Transverse colon (tissue), 4 donors: ENCODE results near the gene ZNF79. TPM values are rescaled to one million over a fixed set of nuclear protein-coding genes. Genes with fewer than 3 reads are reported as not detected.

ENCODE experiments used
- DNase-seq: peaks from one replicate; pipeline ENCODE4 v3.0.0-alpha.2; 2019
- H3K27ac ChIP-seq, 4 donors: fragments of 200-600 bp; sonication (generic); 2 replicates each; pipeline ENCODE4 v1.5.1; 2016 to 2018; ENCODE audit warnings: inconsistent platforms in 4 of 4
- H3K27me3 ChIP-seq: fragments of 200-600 bp; sonication (generic); 2 replicates; pipeline ENCODE4 v1.5.1; 2017; ENCODE audit warnings: inconsistent platforms
- H3K36me3 ChIP-seq, 4 donors: fragments of 200-600 bp; sonication (generic); 2 replicates each; pipeline ENCODE4 v1.5.1; 2017 to 2019; ENCODE audit warnings: inconsistent platforms in 4 of 4
- H3K4me1 ChIP-seq, 4 donors: fragments of 200-600 bp; sonication (generic); 2 replicates each; pipeline ENCODE4 v1.5.1; 2017 to 2020; ENCODE audit warnings: inconsistent platforms in 4 of 4
- H3K4me3 ChIP-seq, 4 donors: fragments of 200-600 bp; sonication (generic); 1 replicate in 1 of 4; 2 replicates in 3 of 4; pipeline versions ENCODE4 v1.5.1 to v1.6.1; 2017 to 2019; ENCODE audit warnings: inconsistent platforms in 4 of 4
- H3K9me3 ChIP-seq, 2 donors: fragments of 200-600 bp; sonication (generic); 2 replicates each; pipeline ENCODE4 v1.5.1; 2017 to 2019; ENCODE audit warnings: inconsistent platforms in 2 of 2
- EP300 ChIP-seq: sonication (generic); formaldehyde crosslinking; IDR thresholded peaks from one replicate; pipeline ENCODE4 v1.6.1; 2017; ENCODE audit warnings: antibody characterized with exemption, low read depth
- POLR2A ChIP-seq: fragments of 450-650 bp; IDR thresholded peaks from one replicate; pipeline ENCODE4 v1.6.1; 2016; ENCODE audit warnings: antibody characterized with exemption, mild to moderate bottlenecking, moderate library complexity
- POLR2AphosphoS5 ChIP-seq, 3 donors: sonication (generic); formaldehyde crosslinking; IDR thresholded peaks; one replicate each; pipeline ENCODE4 v1.6.1; 2016; ENCODE audit warnings: antibody characterized with exemption in 3 of 3
- WGBS, 2 donors: methylation state at CpG; one replicate each; pipeline ENCODE4 v1.1.5; 2018; ENCODE audit warnings: low coverage in 1 of 2; 5-methylcytosine and 5-hydroxymethylcytosine counted together
- in situ Hi-C, 4 donors: fragments of 200-750 bp; cut with MboI; loops; one replicate each; pipeline versions ENCODE4 v1.15.0 to v1.15.1; 2017; ENCODE audit warnings: low sequenced_read_pairs in 3 of 4, low pct_ligation_motif_present in 1 of 4, low pct_unique_long_range_greater_than_20kb in 1 of 4
- intact Hi-C: fragments of 100-400 bp; cut with DNase I; formaldehyde crosslinking; loops from one replicate; pipeline ENCODE4 v1.15.1; 2023; ENCODE audit warnings: low total_unique reads
- total RNA-seq, 4 donors: library from RNA; depleted of rRNA; stranded (reverse); fragments of >200 nt; gene quantifications; one replicate each; pipeline ENCODE4 v1.1.0, GENCODE V29; 2016
- TF ChIP-seq, protein P1 (sequence below), 5 experiments: fragments of 200-600 bp in 3 of 5; fragments of 450-650 bp in 2 of 5; sonication (generic) in 3 of 5; IDR thresholded peaks; 1 replicate in 2 of 5; 2 replicates in 3 of 5; pipeline ENCODE4 v1.5.1; 2016 to 2017; ENCODE audit warnings: antibody characterized with exemption in 5 of 5, inconsistent platforms in 3 of 5, mild to moderate bottlenecking in 2 of 5, moderate library complexity in 1 of 5

ZNF79 gene
- total RNA-seq, 4 donors from 2014 or later: 9.4 to 12.3 (median 11.3) TPM

DNA sequence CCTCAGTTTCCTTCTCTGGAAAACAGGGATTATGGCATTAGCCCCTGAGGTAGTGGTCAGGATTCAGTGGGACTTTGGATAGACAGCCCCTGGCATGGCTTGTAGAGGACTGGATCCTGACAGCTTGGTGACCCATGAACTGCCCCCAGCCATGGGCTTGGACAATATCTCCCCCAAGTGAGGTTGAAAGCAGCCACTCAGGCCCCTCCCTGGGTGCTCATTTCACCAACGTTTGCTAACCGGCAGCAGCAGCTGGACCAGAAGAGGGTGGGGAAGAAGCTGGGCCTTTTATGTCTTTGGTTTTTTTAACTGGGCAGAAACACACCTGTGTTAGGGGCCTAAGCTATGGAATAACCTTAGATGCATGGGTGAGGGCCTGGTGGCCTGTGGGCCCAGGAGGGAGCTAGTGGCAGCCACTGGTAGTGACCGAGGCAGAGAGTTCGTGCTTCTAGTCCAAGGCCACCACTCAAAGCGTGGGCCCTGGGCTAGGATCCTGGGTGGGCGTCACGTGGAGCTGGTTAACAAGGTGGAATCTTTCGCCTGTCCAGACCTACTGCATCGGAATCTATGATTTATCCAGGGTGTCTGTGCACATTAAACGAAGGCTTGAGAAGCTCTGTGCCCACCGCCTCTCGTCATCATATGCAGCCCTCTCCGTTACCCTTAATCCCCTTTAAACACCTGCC, 25.3 kb upstream of the ZNF79 start:
- intact Hi-C loops (loop anchor here (10.0 kb wide), 1 partner anchor 184 kb away; no protein-coding TSS in a partner anchor), in situ Hi-C loops (no loop called here)
- peaks cover 0 to 4% (median 0%) of the 10 kb centered on the region in 4 donors for H3K36me3 ChIP-seq
- 67 to 85% methylated on average over 3 to 13 of the region's 13 CpGs for WGBS, 2 donors
- H3K4me3 ChIP-seq: peak overlapping the region in 1 of 4 donors; percentile 81
- TF ChIP-seq POLR2A: no peak
- TF ChIP-seq, protein P1, sequence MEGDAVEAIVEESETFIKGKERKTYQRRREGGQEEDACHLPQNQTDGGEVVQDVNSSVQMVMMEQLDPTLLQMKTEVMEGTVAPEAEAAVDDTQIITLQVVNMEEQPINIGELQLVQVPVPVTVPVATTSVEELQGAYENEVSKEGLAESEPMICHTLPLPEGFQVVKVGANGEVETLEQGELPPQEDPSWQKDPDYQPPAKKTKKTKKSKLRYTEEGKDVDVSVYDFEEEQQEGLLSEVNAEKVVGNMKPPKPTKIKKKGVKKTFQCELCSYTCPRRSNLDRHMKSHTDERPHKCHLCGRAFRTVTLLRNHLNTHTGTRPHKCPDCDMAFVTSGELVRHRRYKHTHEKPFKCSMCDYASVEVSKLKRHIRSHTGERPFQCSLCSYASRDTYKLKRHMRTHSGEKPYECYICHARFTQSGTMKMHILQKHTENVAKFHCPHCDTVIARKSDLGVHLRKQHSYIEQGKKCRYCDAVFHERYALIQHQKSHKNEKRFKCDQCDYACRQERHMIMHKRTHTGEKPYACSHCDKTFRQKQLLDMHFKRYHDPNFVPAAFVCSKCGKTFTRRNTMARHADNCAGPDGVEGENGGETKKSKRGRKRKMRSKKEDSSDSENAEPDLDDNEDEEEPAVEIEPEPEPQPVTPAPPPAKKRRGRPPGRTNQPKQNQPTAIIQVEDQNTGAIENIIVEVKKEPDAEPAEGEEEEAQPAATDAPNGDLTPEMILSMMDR (IDR thresholded peaks at IDR 0.05): peak in 1 of 5 experiments; percentile 8
- TF ChIP-seq POLR2AphosphoS5 (IDR thresholded peaks at IDR 0.05): no peak
- TF ChIP-seq EP300: no peak
- no peak for DNase-seq
- H3K27me3 ChIP-seq: no peaks in the 10 kb centered on the region
- no peaks in the 10 kb centered on the region for H3K9me3 ChIP-seq
- H3K27ac ChIP-seq: no peak overlapping the region
- H3K4me1 ChIP-seq: peaks cover 7 to 22% (median 12%) of the 10 kb centered on the region in 4 donors

DNA sequence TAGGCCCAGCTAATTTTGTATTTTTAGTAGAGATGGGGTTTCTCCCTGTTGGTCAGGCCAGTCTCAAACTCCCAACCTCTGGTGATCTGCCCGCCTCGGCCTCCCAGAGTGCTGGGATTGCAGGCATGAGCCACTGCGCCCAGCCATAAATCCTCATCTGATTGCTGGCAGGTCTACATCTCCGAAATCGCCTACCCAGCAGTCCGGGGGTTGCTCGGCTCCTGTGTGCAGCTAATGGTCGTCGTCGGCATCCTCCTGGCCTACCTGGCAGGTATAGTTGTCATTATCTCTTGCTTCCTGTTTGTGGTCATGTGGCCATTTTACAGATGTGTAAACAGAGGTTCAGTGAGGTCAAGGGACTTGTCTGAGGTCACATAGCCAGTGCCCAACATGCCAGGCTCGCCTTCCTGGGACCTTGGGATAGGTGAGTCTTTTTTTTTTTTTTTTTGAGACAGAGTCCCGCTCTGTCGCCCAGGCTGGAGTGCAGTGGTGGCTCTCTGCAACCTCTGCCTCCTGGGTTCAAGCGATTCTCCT, 24.4 kb upstream of the ZNF79 start:
- 97 to 100% methylated on average over 1 to 14 of the region's 14 CpGs for WGBS, 2 donors
- H3K4me3 ChIP-seq: no peak overlapping the region
- H3K4me1 ChIP-seq: peaks cover 7 to 22% (median 12%) of the 10 kb centered on the region in 4 donors
- H3K36me3 ChIP-seq: peaks cover 0 to 5% (median 0%) of the 10 kb centered on the region in 4 donors
- intact Hi-C loops: loop anchor here (10.0 kb wide), 1 partner anchor 185 kb away; no protein-coding TSS in a partner anchor
- in situ Hi-C loops: no loop called here
- H3K9me3 ChIP-seq: no peaks in the 10 kb centered on the region
- H3K27ac ChIP-seq: no peak overlapping the region
- no peak for DNase-seq
- TF ChIP-seq, protein P1 (IDR thresholded peaks at IDR 0.05): no peak
- TF ChIP-seq EP300 (no peak), POLR2A (no peak), POLR2AphosphoS5 (IDR thresholded peaks at IDR 0.05) (no peak)
- no peaks in the 10 kb centered on the region for H3K27me3 ChIP-seq

DNA sequence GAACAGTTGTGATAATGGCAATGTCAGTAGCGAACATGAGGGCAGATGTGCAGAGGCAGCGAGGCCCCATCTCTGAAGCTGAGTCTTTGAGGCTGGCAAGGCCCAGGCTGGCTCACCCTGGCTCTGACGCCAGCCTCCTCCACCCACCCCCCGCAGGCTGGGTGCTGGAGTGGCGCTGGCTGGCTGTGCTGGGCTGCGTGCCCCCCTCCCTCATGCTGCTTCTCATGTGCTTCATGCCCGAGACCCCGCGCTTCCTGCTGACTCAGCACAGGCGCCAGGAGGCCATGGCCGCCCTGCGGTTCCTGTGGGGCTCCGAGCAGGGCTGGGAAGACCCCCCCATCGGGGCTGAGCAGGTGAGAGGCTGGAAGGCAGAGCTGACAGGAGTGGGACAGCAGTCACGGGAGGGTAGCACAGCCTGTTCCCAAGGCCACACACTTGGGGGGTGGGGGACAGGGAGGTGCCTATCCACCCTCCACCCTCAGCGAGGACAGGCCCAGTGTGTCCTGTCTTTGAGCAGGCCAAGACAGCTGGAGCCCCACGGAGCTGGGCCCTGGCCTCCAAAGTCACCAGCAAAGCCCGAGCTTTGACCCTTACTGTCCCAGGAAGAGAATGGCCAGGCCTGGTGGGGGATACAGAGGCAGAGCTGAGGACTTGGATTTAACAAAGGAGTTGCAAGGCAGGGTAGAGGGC, 21.6 kb upstream of the ZNF79 start:
- TF ChIP-seq POLR2A: no peak
- no peak for TF ChIP-seq POLR2AphosphoS5 (IDR thresholded peaks at IDR 0.05)
- TF ChIP-seq EP300: no peak
- TF ChIP-seq, protein P1 (IDR thresholded peaks at IDR 0.05): no peak
- WGBS, 2 donors: 80% methylated on average over 17 of the region's 18 CpGs; no CpG with 5 or more reads in 1 of the 2 donors
- Histone ChIP-seq H3K36me3 (peaks cover 0 to 5% (median 0%) of the 10 kb centered on the region in 4 donors), H3K27me3 (no peaks in the 10 kb centered on the region), H3K9me3 (no peaks in the 10 kb centered on the region), H3K27ac (no peak overlapping the region), H3K4me1 (peaks cover 7 to 15% (median 10%) of the 10 kb centered on the region in 4 donors), H3K4me3 (no peak overlapping the region)
- in situ Hi-C loops: no loop called here
- intact Hi-C loops: no loop called here
- no peak for DNase-seq

DNA sequence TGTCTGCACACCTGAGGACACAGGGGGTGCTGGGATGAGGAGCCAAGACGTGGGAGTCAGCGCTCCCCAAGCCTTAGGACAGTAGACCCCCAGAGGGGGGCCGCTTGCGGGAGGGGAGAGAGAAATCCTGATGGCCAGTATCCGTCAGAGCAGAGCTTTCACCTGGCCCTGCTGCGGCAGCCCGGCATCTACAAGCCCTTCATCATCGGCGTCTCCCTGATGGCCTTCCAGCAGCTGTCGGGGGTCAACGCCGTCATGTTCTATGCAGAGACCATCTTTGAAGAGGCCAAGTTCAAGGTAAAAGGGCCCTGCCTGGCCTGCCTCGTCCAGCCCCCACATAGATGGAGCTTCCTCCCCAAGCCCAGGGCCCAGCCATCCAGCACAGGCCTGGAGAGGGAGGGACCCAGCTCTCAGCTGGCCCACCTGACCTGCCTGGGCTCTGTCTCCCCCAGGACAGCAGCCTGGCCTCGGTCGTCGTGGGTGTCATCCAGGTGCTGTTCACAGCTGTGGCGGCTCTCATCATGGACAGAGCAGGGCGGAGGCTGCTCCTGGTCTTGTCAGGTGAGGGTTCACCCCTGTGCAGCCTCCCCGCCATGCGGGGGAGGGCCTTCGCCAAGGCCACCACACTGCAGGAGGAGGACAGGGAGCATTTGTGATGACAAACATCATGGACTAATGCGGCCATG, 20.5 kb upstream of the ZNF79 start:
- Histone ChIP-seq H3K27ac (no peak overlapping the region), H3K36me3 (peaks cover 0 to 5% (median 0%) of the 10 kb centered on the region in 4 donors), H3K4me1 (peaks cover 2 to 4% (median 2%) of the 10 kb centered on the region in 4 donors), H3K9me3 (no peaks in the 10 kb centered on the region), H3K4me3 (no peak overlapping the region), H3K27me3 (no peaks in the 10 kb centered on the region)
- in situ Hi-C loops: no loop called here
- no peak for DNase-seq
- TF ChIP-seq POLR2AphosphoS5 (IDR thresholded peaks at IDR 0.05) (no peak), POLR2A (no peak), EP300 (no peak)
- TF ChIP-seq, protein P1 (IDR thresholded peaks at IDR 0.05): no peak
- 77 to 88% methylated on average over 7 to 22 of the region's 22 CpGs for WGBS, 2 donors
- intact Hi-C loops: no loop called here
